K562 (cell line): ENCODE results near the gene RSPRY1. TPM values are rescaled to one million over a fixed set of nuclear protein-coding genes. Genes with fewer than 3 reads are reported as not detected.

ENCODE experiments used
- ATAC-seq: fragments of 200-7000 bp; cut with Tn5 transposase; 3 replicates; pipeline ENCODE4 v1.9.1; 2020; ENCODE audit warnings: moderate library complexity
- BruUV-seq: library from RNA; stranded (reverse); fragments of 400-500 nt; replicated peaks from 2 replicates; lab custom pipeline; 2021; lab: Mats Ljungman, UMichigan
- CTCF ChIA-PET: fragments of 300-600 bp; formaldehyde crosslinking; extraction: SDS; loops from one replicate; lab custom pipeline; 2021; ENCODE audit warnings: low intra/inter-chr PET ratio; lab: Yijun Ruan, JAX
- POLR2A ChIA-PET: fragments of 300-600, 350-650 bp; sonication (Branson Sonifier 250); formaldehyde crosslinking; extraction: SDS; loops from one replicate; lab custom pipeline; 2021; ENCODE audit warnings: antibody characterized with exemption, inconsistent platforms; lab: Yijun Ruan, JAX
- DNase-seq, 4 experiments: peaks; one replicate each; pipeline versions ENCODE4 v3.0.0 to v3.0.0-alpha.2; 2011 to 2018; ENCODE audit warnings: low spot score in 3 of 4, mixed read lengths in 3 of 4; ENCODE audit errors: extremely low read depth in 1 of 4
- FAIRE-seq: peaks from 2 replicates; lab custom pipeline; 2011; peaks lifted over from hg19 to GRCh38; lab: Jason Lieb, UNC
- H2AFZ ChIP-seq: 2 replicates; pipeline ENCODE4 v1.6.0; 2011; ENCODE audit warnings: low read depth, low read length, control low read depth, inconsistent platforms
- H3K27ac ChIP-seq: fragments of 200-600 bp; 3 replicates; pipeline ENCODE4 v1.8.0; 2011; ENCODE audit warnings: low read depth, mild to moderate bottlenecking, control low read depth, inconsistent platforms, low read length, moderate library complexity, mixed read lengths; ENCODE audit errors: extremely low read depth
- H3K27me3 ChIP-seq, 2 experiments: fragments of 300-600 bp in 1 of 2; 2 replicates in 1 of 2; 3 replicates in 1 of 2; pipeline versions ENCODE4 v1.6.0 to v1.8.0; 2011; ENCODE audit warnings: inconsistent platforms in 2 of 2, low read length in 2 of 2, mild to moderate bottlenecking in 1 of 2, mixed read lengths in 1 of 2, moderate library complexity in 1 of 2; ENCODE audit not compliant: control insufficient read depth in 2 of 2, insufficient read depth in 2 of 2
- H3K36me3 ChIP-seq: fragments of 300-600 bp; 3 replicates; pipeline ENCODE4 v1.8.0; 2011; ENCODE audit warnings: mild to moderate bottlenecking, low read length, inconsistent platforms; ENCODE audit not compliant: control insufficient read depth, insufficient read depth
- H3K4me1 ChIP-seq, 2 experiments: fragments of 200-600 bp in 1 of 2; replicated peaks in 1 of 2; 2 replicates in 1 of 2; 3 replicates in 1 of 2; pipeline versions ENCODE4 v1.5.1 to v1.8.0; 2011; ENCODE audit warnings: inconsistent platforms in 2 of 2, low read length in 2 of 2, mild to moderate bottlenecking in 1 of 2, mixed read lengths in 1 of 2, moderate library complexity in 1 of 2; ENCODE audit not compliant: control insufficient read depth in 2 of 2, insufficient read depth in 2 of 2
- H3K4me2 ChIP-seq: 2 replicates; pipeline ENCODE4 v1.6.1; 2011; ENCODE audit warnings: low read length, control low read depth, inconsistent platforms, mixed read lengths; ENCODE audit not compliant: insufficient read depth
- H3K4me3 ChIP-seq: fragments of 200-600 bp; sonication (generic), shearing (Covaris generic); 2 replicates; pipeline ENCODE4 v1.5.1; 2016; ENCODE audit warnings: control low read depth, inconsistent platforms
- H3K79me2 ChIP-seq: fragments of 200-600 bp; 3 replicates; pipeline ENCODE4 v1.8.0; 2011; ENCODE audit warnings: low read length, inconsistent platforms; ENCODE audit not compliant: control insufficient read depth, insufficient read depth
- H3K9ac ChIP-seq, 2 experiments: 2 replicates each; pipeline versions ENCODE4 v1.6.0 to v1.6.1; 2011; ENCODE audit warnings: low read depth in 2 of 2, low read length in 2 of 2, control low read depth in 1 of 2, inconsistent platforms in 1 of 2, mild to moderate bottlenecking in 1 of 2, mixed read lengths in 1 of 2; ENCODE audit not compliant: insufficient read depth in 1 of 2
- H3K9me1 ChIP-seq: one replicate; pipeline ENCODE4 v1.6.0; 2011; ENCODE audit warnings: inconsistent platforms, mild to moderate bottlenecking, low read length, moderate library complexity; ENCODE audit not compliant: control insufficient read depth, insufficient read depth
- H3K9me3 ChIP-seq: replicated peaks from 2 replicates; pipeline ENCODE4 v1.5.1; 2011; ENCODE audit warnings: low read depth, low read length, inconsistent platforms; ENCODE audit not compliant: control insufficient read depth, insufficient read depth
- H4K20me1 ChIP-seq: replicated peaks from 2 replicates; pipeline ENCODE4 v1.6.1; 2011; ENCODE audit warnings: low read length, inconsistent platforms, mixed read lengths; ENCODE audit not compliant: control insufficient read depth, insufficient read depth
- CBFA2T3 ChIP-seq: fragments of 450-650 bp; IDR thresholded peaks from 2 replicates; pipeline ENCODE4 v1.6.1; 2017
- CREB5 ChIP-seq: fragments of 250-450 bp; sonication (Bioruptor Pico); IDR thresholded peaks from 2 replicates; pipeline ENCODE4 v1.5.0; 2020; ENCODE audit warnings: mild to moderate bottlenecking
- FOSL1 ChIP-seq: fragments of 200-800 bp; sonication (Bioruptor generic); conservative IDR thresholded peaks from 2 replicates; pipeline ENCODE4 v1.6.1; 2016; ENCODE audit warnings: missing genetic modification characterization, missing compliant biosample characterization
- GTF2A2 ChIP-seq: IDR thresholded peaks from 2 replicates; pipeline ENCODE4 v1.6.1; 2016; ENCODE audit warnings: mild to moderate bottlenecking, missing genetic modification characterization, missing compliant biosample characterization
- HNRNPLL ChIP-seq: fragments of 200-400 bp; formaldehyde crosslinking; IDR thresholded peaks from 2 replicates; pipeline ENCODE4 v1.6.1; 2017; ENCODE audit warnings: low read length, low read depth, mild to moderate bottlenecking; ENCODE audit not compliant: poor library complexity, severe bottlenecking
- ZNF717 ChIP-seq: fragments of 250-450 bp; sonication (Bioruptor Pico); IDR thresholded peaks from 2 replicates; pipeline ENCODE4 v1.5.0; 2021
- WGBS: fragments of 100-300 bp; shearing (Covaris generic); methylation state at CpG from one replicate; pipeline ENCODE4 v1.1.6; 2016; ENCODE audit warnings: low coverage, mixed read lengths; ENCODE audit not compliant: insufficient coverage; ENCODE audit errors: missing lambda C conversion rate; 5-methylcytosine and 5-hydroxymethylcytosine counted together
- in situ Hi-C: fragments of 300-500 bp; cut with MboI; formaldehyde crosslinking; loops from 4 replicates; pipeline ENCODE4 v1.15.0; 2018; ENCODE audit warnings: inconsistent platforms, mixed read lengths
- intact Hi-C: fragments of 100-400 bp; cut with micrococcal nuclease; formaldehyde crosslinking; loops from 2 replicates; pipeline ENCODE4 v1.14.2; 2022
- polyA plus RNA-seq, 8 experiments: library from polyadenylated mRNA; depleted of rRNA in 4 of 8; stranded (reverse) in 5 of 8; unstranded in 3 of 8; fragments of >200 nt; fragmentation: Nextera tagmentation in 2 of 8; fragmentation: Illumina TruSeq in 1 of 8; extraction: Ambion mirVana in 2 of 8; extraction: Trizol in 1 of 8; gene quantifications; 2 replicates each; pipeline versions ENCODE4 v1.2.1 to v1.2.3, GENCODE V29; 2011 to 2014; ENCODE audit warnings: inconsistent platforms in 1 of 8, missing spikeins in 1 of 8
- total RNA-seq, 7 experiments: library from RNA; depleted of rRNA in 6 of 7; stranded (reverse); fragments of >200 nt in 6 of 7; fragmentation: Illumina TruSeq in 2 of 7; extraction: Trizol in 2 of 7; gene quantifications; 2 replicates each; pipeline versions ENCODE4 v1.2.1 to v1.2.3, GENCODE V29; 2011 to 2021; ENCODE audit warnings: low replicate concordance in 1 of 7

Gene RSPRY1
- total and polyA plus RNA-seq, 9 of the 15 experiments (the other 6 are each of a cell fraction or from before 2014, with no cell fraction given), result 10.2 to 27.8 (median 20.8) TPM

- TF ChIP-seq CREB5 (CRISPR knock-in tag) (no peak), HNRNPLL (no peak), FOSL1 (tag) (peak; percentile 59), ZNF717 (CRISPR knock-in tag) (no peak)
Observed at GRCh38 chr16:57260294-57260929, 74.3 kb downstream of the RSPRY1 start (continued).

- TF ChIP-seq GTF2A2 (tag) (no peak), CBFA2T3 (0 out of 2 replicates have a peak, but pooled peaks have one; percentile 19)
- no peak overlapping the region for H2AFZ ChIP-seq
- BruUV-seq, result no TSS peak
- no peak overlapping the region for H3K27ac ChIP-seq
- no peaks in the 10 kb centered on the region for H4K20me1 ChIP-seq
- 59% methylated on average over 7 of the region's 9 CpGs for WGBS
- no peaks in the 10 kb centered on the region for H3K27me3 ChIP-seq
- no peak for DNase-seq
- H3K9me1 ChIP-seq, result no peaks in the 10 kb centered on the region
- no peaks in the 10 kb centered on the region for H3K36me3 ChIP-seq
- H3K4me1 ChIP-seq, result peaks cover 27 to 42% of the 10 kb centered on the region in 2 experiments
- no peak for ATAC-seq
- CTCF ChIA-PET, result no interaction called here
- no peaks in the 10 kb centered on the region for H3K9me3 ChIP-seq
- H3K9ac ChIP-seq, result no peak overlapping the region
- no peak overlapping the region for H3K4me3 ChIP-seq
- POLR2A ChIA-PET, result interaction anchor here (1.0 kb wide), 1 partner anchor 120 kb away, joined by 3 read pairs; no protein-coding TSS in a partner anchor
- H3K4me2 ChIP-seq, result no peak overlapping the region
- FAIRE-seq, result no peak
- intact Hi-C loops, result no loop called here
- no peaks in the 10 kb centered on the region for H3K79me2 ChIP-seq
- in situ Hi-C loops, result no loop called here
Observed at GRCh38 chr16:57261806-57262205, 75.7 kb downstream of the RSPRY1 start.
